Erythroblast (primary cell): ENCODE measurements around the gene PRRX2.

Experiments
- GATA1 ChIP-seq: IDR thresholded peaks from 2 replicates; pipeline ENCODE4 v1.6.1; 2011; ENCODE audit warnings: low read depth, mild to moderate bottlenecking, control low read depth, low read length, moderate library complexity
- POLR2A ChIP-seq: IDR thresholded peaks from 2 replicates; pipeline ENCODE4 v1.6.1; 2011; ENCODE audit warnings: mild to moderate bottlenecking, low read length

GRCh38 chr9:129749575-129749974, 84.1 kb downstream of the PRRX2 start:
- no peak for TF ChIP-seq POLR2A
- TF ChIP-seq GATA1: no peak
